Neural cell (in vitro differentiated cells): ENCODE results near the gene GPR157. TPM values are rescaled to one million over a fixed set of nuclear protein-coding genes. Genes with fewer than 3 reads are reported as not detected.

Experiments
- H2AFZ ChIP-seq: fragments of 200-600, 300-800 bp; sonication (generic), shearing (Covaris generic); 2 replicates; pipeline ENCODE4 v1.6.0; 2014; ENCODE audit warnings: low read depth, mild to moderate bottlenecking, antibody characterized with exemption, low read length, moderate library complexity
- H3F3A ChIP-seq: fragments of 200-600 bp; shearing (Covaris generic); 2 replicates; pipeline ENCODE4 v1.6.1; 2016; ENCODE audit warnings: mild to moderate bottlenecking, moderate library complexity, mixed read lengths, antibody characterized with exemption, low read length; ENCODE audit not compliant: insufficient read depth, poor library complexity, severe bottlenecking
- H3K27ac ChIP-seq: fragments of 200-600, 300-800 bp; sonication (generic), shearing (Covaris generic); 2 replicates; pipeline ENCODE4 v1.5.1; 2014; ENCODE audit warnings: mild to moderate bottlenecking, low read length, moderate library complexity
- H3K27me3 ChIP-seq: fragments of 300-800, 200-600 bp; sonication (generic), shearing (Covaris generic); 2 replicates; pipeline ENCODE4 v1.6.0; 2014; ENCODE audit warnings: mild to moderate bottlenecking, low read depth, low read length, moderate library complexity; ENCODE audit not compliant: insufficient read depth
- H3K36me3 ChIP-seq: fragments of 300-800, 200-600 bp; sonication (generic), shearing (Covaris generic); 2 replicates; pipeline ENCODE4 v1.5.1; 2014; ENCODE audit warnings: mild to moderate bottlenecking, antibody characterized with exemption, low read length, moderate library complexity; ENCODE audit not compliant: insufficient read depth
- H3K4me2 ChIP-seq: fragments of 300-800, 200-600 bp; sonication (generic), shearing (Covaris generic); 2 replicates; pipeline ENCODE4 v1.6.0; 2014; ENCODE audit warnings: mild to moderate bottlenecking, low read length
- H3K4me3 ChIP-seq: fragments of 300-800, 200-600 bp; sonication (generic), shearing (Covaris generic); 2 replicates; pipeline ENCODE4 v1.5.1; 2014; ENCODE audit warnings: mild to moderate bottlenecking, low read length, moderate library complexity
- H3K79me2 ChIP-seq: fragments of 200-600 bp; shearing (Covaris generic); replicated peaks from 2 replicates; pipeline ENCODE4 v1.6.0; 2014; ENCODE audit warnings: mild to moderate bottlenecking, low read length, moderate library complexity; ENCODE audit not compliant: insufficient read depth
- H3K9ac ChIP-seq: fragments of 300-800, 200-600 bp; sonication (generic), shearing (Covaris generic); 2 replicates; pipeline ENCODE4 v1.6.1; 2016; ENCODE audit warnings: mild to moderate bottlenecking, low read length, mixed read lengths
- H3K9me2 ChIP-seq: fragments of 200-600 bp; shearing (Covaris generic); 2 replicates; pipeline ENCODE4 v1.6.1; 2016; ENCODE audit warnings: mild to moderate bottlenecking, low read length, mixed read lengths; ENCODE audit not compliant: insufficient read depth
- H3K9me3 ChIP-seq: fragments of 200-600, 300-800 bp; sonication (generic), shearing (Covaris generic); 2 replicates; pipeline ENCODE4 v1.6.1; 2016; ENCODE audit warnings: mild to moderate bottlenecking, mixed run types, low read length, moderate library complexity, mixed read lengths
- H4K20me1 ChIP-seq: fragments of 200-600 bp; shearing (Covaris generic); 2 replicates; pipeline ENCODE4 v1.6.1; 2016; ENCODE audit warnings: mild to moderate bottlenecking, mixed run types; ENCODE audit not compliant: insufficient read depth
- CTCF ChIP-seq: fragments of 450-650 bp; IDR thresholded peaks from 2 replicates; pipeline ENCODE4 v1.5.1; 2014; ENCODE audit warnings: antibody characterized with exemption, mild to moderate bottlenecking, moderate library complexity; ENCODE audit not compliant: poor library complexity, severe bottlenecking
- MXI1 ChIP-seq: fragments of 450-650 bp; conservative IDR thresholded peaks from 2 replicates; pipeline ENCODE4 v1.6.1; 2014; ENCODE audit warnings: antibody characterized with exemption, mild to moderate bottlenecking; ENCODE audit not compliant: poor library complexity, severe bottlenecking
- REST ChIP-seq: IDR thresholded peaks from 2 replicates; pipeline ENCODE4 v1.6.1; 2012; ENCODE audit warnings: borderline replicate concordance
- SMC3 ChIP-seq: fragments of 450-650 bp; conservative IDR thresholded peaks from 2 replicates; pipeline ENCODE4 v1.6.1; 2014; ENCODE audit warnings: antibody characterized with exemption, mild to moderate bottlenecking, moderate library complexity; ENCODE audit not compliant: poor library complexity
- TAF1 ChIP-seq: IDR thresholded peaks from 2 replicates; pipeline ENCODE4 v1.6.1; 2012; ENCODE audit warnings: low read depth
- polyA plus RNA-seq: library from polyadenylated mRNA; depleted of rRNA; stranded (reverse); fragments of >200 nt; gene quantifications from 2 replicates; pipeline ENCODE4 v1.2.3, GENCODE V29; 2014
- small RNA-seq, 3 experiments: library from RNA; depleted of rRNA; stranded (forward); fragments of <200 nt; gene quantifications; one replicate each; pipeline ENCODE3, GENCODE V24; 2012

GPR157 gene
- polyA plus RNA-seq, 1 donor from 2014 or later, result not detected

GRCh38 chr1:9050803-9051202 is 78.1 kb downstream of the GPR157 start:
- Histone ChIP-seq H3K4me3 (no peak overlapping the region), H3K27ac (no peak overlapping the region), H3K9ac (no peak overlapping the region), H3F3A (no peaks in the 10 kb centered on the region), H3K9me2 (no peaks in the 10 kb centered on the region), H3K4me2 (no peak overlapping the region), H2AFZ (no peak overlapping the region), H3K27me3 (no peaks in the 10 kb centered on the region), H3K9me3 (no peaks in the 10 kb centered on the region), H3K36me3 (no peaks in the 10 kb centered on the region), H3K79me2 (no peaks in the 10 kb centered on the region), H4K20me1 (no peaks in the 10 kb centered on the region)
- TF ChIP-seq REST, result no peak
- no peak for TF ChIP-seq MXI1
- TF ChIP-seq SMC3, result no peak
- TF ChIP-seq TAF1, result no peak
- TF ChIP-seq CTCF, result no peak

Small RNA genes lying within 50 kb of the gene (small RNA-seq; reads per million reads assigned to genes)
- gene RF00424, result 0 to 1.3 (median 0) reads per million in 3 experiments

Other genes with a start within 250 kb of the GPR157 start
- gene CA6, start 183.2 kb downstream of the GPR157 start, polyA plus RNA-seq, result not detected in 2 replicates
- not detected in 2 replicates for gene SLC2A7, start 102.7 kb downstream of the GPR157 start, polyA plus RNA-seq
- gene SLC2A5, start 59.5 kb downstream of the GPR157 start, polyA plus RNA-seq, result not detected in 2 replicates
- gene H6PD, start 105.7 kb upstream of the GPR157 start, polyA plus RNA-seq, result 4.6 and 6.6 TPM in 2 replicates
- gene SPSB1, start 163.8 kb upstream of the GPR157 start, polyA plus RNA-seq, result 1.4 TPM in 2 replicates